GM12874 (cell line): ENCODE results near the gene DPPA5.

Experiments
- CTCF ChIP-seq: IDR thresholded peaks from 2 replicates; pipeline ENCODE4 v1.5.1; 2011; ENCODE audit warnings: low read depth, mild to moderate bottlenecking, control low read depth, low read length, moderate library complexity; ENCODE audit not compliant: insufficient read depth

DPPA5 gene

GRCh38 chr6:73353636-73354593 lies at the start of gene DPPA5:
DPPA5 (minus strand) TSS chr6:73354276; CDS start chr6:73354225, 51 bp downstream.
- no peak for TF ChIP-seq CTCF

- TF ChIP-seq CTCF, result no peak
Measured at GRCh38 chr6:73400656-73401055, 46.6 kb upstream of the DPPA5 start.

- TF ChIP-seq CTCF, result no peak
Measured at GRCh38 chr6:73395875-73396274, 41.8 kb upstream of the DPPA5 start.

- no peak for TF ChIP-seq CTCF
Measured at GRCh38 chr6:73394577-73395354, 40.7 kb upstream of the DPPA5 start, which contains the start of gene DDX43. DDX43 (plus strand) TSS chr6:73394828; CDS start chr6:73394906, 78 bp downstream.

GRCh38 chr6:73393278-73393677 lies 39.2 kb upstream of the DPPA5 start:
- no peak for TF ChIP-seq CTCF

- TF ChIP-seq CTCF, result no peak
Measured at GRCh38 chr6:73391675-73392074, 37.6 kb upstream of the DPPA5 start.

GRCh38 chr6:73389854-73390253 lies 35.8 kb upstream of the DPPA5 start:
- TF ChIP-seq CTCF, result no peak
